DMS153 (cell line): ENCODE results near the gene SYT7.
A peak's percentile ranks its signal among the peaks of the same experiment; 100 is the strongest.

Experiments
- DNase-seq: peaks from one replicate; lab custom pipeline; 2025; lab: John Stamatoyannopoulos, UW

Gene SYT7

DNA sequence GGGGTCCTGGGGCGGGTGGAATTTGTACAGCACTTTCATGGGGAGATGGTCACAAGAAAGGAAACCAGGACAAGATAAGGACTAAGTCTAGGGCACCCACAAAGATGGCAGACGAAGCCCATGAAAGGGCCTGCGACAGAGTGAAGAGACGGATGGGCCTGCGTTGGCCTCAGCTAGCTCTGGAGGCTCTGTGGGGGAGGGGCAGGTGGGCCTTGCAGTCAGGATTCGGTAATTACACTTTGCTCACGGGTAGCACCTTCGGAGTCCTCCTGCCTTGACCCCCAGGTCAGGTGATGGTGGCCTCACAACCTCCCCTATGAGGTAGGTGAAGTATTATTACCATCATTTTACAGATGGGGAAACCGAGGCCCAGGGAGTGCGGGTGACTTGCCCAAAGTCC lies 65.2 kb downstream of the SYT7 start:
- DNase-seq, result no peak

DNA sequence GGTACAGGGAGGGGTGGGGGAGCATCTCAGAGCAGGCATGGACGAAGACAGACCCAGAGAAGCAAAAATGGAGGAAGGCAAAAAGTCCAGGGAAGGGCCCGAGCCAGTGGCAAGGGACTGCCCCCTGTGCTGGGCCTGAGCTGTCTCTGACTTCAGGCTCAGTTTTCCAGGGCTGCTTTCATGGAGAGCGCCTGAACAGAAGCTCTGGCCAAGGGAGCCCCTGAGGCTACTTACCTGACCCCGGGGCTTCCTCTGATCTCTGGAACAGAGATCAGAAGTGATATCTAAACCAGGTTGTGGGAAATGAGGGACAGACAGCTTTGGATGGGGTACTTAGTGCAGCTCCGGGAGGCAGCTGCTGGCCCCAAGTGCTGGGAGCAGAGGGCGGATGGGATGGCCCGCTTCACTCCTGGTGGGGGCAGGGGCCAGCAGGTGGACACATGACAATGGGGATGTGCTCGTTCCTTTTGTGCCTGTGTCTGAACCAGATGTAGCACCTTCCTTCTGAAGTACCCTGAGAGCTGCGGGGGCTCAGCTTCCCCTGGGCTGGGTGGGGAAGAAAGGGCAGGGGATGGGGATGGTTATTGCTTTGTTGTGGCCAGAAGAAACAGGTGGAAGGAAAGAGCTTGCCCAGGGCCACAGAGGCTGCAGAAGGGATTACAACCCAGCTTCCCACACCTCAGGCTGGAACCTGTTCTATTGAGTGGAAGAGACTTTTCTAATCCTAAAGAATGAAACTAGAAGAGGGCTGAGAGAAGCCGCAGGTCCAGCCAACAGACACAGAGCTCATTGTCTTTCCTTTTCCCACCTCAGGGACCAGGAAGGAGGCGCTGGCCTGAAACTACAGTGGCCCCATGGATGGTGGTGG lies 66.6 kb downstream of the SYT7 start:
- no peak for DNase-seq

DNA sequence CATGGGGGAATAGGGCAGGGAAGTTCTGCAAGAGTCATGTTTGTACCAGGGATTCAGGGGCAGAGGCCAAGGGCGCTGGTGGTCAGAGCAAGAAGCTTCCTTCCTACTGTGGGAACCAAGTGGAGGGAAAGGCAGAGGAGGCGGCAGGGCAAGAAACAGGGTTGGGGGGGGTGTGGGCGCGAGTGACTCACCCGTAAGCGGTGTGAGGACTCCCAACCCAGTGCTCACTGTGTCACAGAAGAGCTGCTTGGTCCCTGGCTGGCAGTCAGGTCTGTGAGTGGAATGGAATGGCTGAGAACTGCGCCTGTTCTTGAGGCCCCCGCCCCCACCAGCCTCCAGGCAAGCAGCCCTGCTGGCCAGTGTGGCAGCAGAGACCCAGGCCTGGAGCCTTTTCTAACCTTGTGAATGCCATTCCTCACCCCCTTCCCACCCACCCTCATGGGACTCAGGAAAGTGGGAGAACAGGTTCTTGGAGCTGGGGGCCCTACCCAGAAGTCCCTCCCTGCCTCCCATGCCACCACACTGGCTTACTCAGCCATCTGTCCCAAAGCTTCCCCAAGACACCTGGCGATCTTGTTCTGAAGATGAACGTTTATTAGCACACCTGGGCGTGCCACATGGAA lies 67.6 kb downstream of the SYT7 start:
- no peak for DNase-seq

DNA sequence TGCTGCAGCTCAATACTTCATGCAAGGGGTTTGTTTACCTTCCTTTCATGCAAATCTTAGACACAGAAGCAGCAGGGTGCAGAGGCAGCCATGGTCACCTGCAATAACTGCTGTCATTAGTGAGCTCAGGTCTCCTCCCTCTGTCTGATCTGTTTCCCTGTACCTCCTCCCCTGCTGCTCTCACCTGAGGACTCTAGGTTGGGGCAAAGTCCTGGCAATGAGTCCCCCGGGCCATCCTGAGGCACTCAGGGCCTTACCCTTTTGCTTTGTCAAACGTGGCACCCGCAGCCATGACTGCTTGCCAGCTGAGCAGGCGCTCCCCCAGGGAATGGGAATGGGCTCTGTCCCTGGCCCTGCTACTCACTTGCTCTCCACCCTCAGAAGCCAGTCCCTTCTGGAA lies 68.4 kb downstream of the SYT7 start:
- DNase-seq, result peak; percentile 71

DNA sequence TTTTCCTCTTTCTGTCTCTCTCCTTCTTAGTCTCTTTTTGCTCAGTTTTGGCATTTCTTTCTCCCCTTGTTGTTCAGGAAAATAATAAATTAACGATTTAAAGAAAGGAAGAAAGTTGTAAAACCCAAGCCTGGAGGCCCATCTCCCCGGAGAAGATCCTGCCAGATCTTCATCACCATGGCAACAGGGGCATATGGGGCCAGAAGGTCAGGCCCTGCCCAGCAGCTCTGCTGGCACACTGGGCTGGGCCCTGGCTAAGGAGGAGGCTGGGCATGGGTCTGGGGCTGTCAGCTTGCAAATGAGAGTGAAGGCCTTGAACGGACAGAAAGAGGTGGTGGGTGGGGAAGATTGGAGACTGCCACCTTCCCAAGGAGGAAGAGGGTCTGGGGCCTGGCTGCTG lies 69.5 kb downstream of the SYT7 start:
- no peak for DNase-seq

DNA sequence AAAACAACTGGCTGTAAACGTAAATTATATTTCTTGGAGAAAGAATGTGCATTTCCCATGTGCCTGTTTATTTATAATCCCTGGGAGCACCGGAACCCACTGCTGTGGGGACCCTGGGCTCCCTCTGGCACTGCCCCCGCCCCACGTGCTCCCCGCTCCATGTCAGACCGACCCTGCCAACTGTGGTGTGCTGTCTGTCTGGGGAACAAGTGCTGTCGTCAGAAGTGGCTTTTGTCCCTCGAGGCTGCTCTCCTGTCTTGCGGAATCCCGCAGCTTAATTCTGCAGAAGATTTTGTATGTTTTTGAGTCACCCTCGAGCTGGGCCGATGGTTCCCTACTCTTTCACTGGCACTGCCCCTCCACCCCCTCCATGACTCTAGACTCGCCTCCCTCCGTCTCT lies 69.9 kb downstream of the SYT7 start:
- DNase-seq, result no peak

DNA sequence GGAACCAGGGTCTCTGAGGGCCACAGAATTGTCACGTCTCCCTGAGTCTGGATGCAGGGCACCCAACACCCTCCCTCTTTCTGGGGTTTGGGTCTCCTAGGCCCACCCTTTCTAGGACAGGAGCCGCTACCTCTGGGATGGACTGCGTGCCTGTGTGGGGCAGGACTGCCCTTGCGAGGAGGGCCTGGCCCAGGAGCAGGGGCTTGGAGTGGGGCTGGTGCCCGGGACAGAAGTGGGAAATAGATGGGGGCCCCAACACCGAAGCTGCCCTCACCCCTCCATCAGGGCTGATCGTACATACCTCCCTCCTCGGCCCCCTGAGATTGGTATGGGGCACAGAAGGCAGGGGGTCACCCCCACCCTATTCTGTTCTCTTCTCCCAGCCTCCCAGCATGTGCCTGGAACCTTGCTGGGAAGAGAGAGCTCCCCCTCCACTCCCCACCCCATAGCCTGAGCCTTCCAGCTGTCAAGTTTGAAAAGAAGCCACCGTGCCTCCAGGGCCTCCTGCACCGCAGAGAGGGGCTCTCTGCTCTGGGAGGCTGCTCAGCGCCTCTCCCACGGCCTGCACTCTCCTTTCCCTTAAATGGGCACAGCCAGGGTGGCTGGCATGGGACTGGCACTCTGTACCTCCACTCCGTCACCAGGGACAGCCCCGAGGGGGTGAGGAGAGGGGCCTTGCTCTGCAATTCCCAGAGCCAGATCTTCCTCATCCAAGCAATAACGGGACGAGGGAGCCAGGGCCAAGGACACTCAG lies 70.5 kb downstream of the SYT7 start:
- no peak for DNase-seq

DNA sequence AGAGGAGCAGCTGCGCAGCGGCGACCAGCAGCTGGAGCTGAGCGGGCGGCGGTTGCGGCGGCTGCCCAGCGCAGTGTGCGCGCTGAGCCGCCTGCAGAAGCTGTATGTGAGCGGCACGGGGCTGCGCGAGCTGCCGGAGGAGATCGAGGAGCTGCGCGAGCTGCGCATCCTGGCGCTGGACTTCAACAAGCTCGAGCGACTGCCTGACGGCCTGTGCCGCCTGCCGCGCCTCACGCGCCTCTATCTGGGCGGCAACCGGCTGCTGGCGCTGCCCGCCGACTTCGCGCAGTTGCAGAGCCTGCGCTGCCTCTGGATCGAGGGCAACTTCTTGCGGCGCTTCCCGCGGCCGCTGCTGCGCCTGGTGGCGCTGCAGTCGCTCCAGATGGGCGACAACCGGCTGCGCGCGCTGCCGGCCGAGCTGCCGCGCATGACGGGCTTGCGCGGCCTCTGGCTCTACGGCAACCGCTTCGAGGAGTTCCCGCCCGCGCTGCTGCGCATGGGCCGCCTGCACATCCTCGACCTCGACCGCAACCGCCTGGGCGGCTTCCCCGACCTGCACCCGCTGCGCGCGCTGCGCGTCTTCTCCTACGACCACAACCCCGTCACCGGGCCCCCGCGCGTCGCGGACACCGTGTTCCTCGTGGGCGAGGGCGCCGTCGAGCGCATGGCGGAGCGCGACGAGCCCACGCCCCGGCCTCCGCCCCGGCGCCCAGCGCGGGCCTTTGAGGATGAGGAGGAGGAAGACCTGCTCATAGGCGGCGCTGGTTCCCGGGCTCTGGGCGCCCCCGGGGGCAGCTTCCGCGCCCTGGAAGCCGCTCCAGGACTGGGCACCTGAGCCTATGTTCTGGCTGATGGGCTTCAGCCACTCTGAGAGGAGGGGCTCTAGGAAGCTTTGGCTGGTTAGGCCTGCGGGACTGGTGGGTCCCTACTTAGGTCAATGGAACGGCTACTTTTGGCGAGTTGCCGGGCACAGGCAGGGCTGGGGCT lies 71.5 kb downstream of the SYT7 start:
- peak; percentile 84 for DNase-seq

DNA sequence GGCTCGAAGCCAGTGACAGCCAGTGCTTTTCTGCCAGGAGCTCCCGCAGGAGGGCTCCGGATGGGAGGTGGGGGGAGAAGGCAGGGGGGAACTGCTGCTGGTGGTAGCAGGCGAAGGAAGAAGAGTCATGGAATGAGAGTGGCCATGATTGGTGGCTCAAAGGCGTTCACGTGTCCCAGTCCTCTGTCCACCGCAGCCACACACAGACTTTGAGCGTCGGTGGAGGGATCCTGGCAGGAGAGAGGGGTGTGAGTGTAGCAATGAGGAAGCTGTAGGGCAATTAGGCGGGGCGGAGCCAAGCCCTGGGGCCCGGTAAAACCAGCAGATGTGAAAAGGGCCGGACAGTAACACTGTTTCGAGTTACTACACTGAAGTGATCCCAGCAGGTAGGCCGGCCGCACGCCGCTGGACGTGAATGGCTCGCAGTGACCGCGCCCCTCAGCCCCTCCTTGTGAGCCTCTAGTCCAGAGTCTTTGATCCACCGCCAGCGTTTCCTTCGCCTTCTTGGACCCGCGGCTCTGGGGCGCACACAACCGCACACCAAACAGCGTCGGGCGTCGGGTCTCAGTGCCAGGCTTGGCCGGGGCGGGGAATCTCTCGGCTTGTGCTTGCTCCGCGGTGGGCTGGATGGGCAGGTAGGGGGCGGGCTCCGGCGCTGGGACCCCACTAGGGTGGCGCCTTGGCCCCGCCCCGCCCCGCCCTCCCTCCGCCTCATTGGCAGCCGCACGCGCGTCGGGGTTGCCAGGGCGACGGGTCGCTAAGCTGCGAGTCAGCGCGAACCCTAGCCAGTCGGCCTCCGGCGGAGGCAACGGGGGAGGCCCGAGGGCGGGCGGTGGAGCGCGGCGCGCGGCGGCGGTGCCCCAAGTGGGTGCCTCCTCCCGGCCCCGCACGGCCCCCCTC lies 72.7 kb downstream of the SYT7 start, which contains the start of gene LRRC10B:
TSS of gene LRRC10B (plus strand) at position 788 of the 900 bp plus-strand sequence. CDS start 250 bp downstream, outside the sequence.
- peak; percentile 33 for DNase-seq

DNA sequence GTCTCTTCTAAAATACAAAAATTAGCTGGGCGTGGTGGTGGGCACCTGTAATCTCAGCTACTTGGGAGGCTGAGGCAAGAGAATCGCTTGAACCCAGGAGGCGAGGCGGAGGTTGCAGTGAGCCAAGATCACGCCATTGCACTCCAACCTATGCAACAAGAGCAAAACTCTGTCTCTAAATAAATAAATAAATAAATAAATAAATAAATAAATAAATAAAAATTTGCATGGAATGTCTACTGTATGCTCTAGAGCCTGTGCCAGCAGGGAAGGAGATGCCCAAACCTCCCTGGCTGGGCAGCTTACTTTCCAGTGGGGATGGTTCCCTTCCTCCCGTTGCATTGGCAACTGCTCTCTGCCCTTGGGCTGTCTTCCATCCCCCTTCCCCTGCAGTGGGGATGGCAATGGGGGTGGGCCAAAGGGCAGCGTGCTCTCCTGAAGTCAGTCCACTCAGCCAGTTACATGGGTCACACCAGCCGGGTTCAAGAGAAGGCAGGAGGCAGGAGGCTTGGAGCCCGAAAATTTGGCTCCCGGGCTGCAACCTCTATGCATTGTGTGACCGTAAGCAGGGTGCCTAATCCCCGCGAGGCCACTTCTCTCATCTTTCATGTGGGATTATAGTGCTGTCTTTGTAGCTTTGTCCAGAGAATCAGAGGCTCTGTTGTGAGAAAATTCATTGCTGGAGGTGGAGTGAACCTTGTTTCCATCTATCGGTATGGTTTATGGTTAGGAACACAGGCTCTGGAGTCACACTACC lies 73.7 kb downstream of the SYT7 start:
- no peak for DNase-seq

DNA sequence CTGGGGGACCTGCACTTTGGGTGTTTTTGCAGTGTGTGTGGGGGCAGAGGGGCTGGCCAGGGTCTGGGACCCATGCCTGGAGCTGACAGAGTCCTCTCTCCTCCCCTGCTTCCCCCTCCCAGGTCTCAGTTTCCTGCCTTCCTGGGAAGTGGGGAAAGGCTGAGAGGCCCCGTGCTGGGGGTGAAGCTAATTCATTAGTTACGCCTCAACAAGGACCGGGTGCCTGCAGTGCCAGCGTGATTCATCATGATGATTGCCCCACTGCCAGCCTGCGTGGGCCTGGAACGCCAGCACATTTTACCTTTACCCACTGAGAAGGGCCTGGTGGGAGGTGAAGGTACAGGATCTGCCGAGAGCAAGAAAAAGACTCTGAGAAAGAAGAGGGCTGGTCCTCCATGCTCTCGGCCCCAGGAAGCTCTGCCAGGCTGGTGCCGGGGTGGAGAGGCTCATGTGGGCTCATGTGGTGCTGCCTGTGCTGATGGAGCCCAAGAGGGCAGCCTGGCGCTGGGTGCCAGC lies 75.2 kb downstream of the SYT7 start:
- DNase-seq, result no peak

DNA sequence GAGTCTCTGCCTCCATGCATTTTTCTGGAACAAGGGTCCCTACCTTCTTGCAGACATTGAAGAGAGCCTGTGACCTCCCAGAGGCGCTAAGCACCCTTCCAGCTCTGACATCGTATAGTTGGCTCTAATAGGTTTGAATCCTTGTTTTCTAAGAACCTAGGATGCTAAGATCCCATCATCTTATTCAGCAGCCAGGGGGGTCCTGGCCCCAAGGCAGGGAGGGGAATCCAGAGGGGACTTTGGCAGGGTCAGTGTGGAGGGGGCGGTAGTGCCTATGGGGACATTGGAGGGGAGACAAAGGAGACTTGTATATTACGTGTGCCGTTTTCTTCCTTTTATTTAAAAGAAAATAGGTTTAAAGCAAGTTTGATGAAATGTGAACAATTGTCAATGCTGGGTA lies 75.8 kb downstream of the SYT7 start:
- DNase-seq, result no peak

DNA sequence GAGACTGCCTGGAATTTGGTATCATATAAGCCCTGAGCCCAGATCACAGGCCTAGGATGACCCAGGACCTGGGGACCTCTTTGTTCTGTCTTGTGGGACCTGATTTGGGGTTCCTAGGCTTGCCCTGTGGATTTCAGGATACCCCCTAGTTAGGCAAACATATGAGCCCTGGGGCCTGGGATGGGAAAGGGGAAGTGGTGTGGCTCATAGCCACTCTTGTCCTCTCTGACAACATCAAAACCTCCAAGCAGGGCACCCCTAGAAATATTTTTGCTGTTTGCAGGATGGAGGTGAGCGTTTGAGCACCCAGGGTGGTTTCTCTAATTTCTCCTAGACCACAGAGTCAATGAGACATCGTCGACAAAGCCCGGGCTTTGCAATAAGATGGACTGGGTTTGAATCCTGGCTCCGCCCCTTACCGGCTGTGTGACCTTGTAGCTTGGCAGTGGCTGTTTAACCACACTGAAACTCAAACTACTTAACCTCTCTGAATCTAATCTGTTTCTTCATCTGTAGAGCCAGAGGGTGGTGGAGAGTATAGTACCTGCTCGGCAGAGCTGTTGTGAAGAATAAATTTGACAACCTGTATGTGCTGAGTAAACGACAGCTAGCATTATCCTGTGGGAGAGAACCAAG lies 77.6 kb downstream of the SYT7 start:
- no peak for DNase-seq

DNA sequence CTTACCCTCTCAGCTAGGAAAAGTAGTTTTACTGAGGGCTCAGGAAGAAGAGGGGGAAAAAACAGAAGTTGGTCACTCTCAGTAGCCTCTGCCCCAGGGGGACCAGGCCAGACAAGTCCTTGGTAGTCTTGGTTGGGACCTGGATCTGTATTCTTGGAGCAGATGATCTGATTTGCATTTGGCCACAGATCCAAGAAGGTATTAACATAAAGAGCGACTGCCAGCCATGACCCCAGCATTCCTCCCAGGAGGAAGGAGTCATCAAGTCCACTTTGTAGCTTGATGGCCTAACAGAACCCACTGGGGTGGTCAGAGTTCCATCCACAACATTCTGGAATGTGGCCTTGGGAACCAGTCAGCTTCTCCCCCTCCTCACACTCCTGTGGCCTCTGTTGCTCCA lies 78.4 kb downstream of the SYT7 start:
- DNase-seq, result no peak

DNA sequence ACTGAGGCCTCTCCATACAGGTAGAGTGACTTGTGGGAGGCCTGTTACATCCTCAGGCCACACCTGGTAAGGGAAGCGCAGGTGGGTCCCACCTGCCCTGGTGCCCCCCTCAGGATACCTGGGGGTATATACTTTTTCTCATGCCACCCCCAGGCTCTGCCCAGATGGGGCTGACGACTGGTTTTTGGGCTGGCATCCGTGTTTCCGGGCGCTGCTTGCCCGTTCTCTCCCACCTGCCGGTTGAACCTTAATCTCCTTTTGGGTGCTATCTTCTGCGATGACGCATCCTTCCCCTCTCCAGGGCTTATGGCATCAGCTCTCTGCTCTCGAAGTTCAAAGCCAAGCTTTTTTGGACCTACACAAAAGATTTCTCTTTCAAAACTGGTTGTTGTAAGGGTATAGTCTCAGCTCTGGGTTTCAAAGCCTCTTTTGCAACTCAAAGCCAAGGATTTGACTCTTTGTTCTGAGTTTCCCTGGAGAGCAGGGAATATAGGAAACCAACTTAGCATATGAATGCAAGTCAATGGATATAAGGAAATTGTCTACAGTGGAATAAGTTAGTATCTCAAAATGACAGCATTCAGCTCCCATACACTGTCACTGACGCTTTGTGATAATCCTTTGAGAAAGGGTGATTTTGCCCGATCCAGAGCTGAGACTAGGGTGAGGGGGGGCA lies 80.9 kb downstream of the SYT7 start:
- no peak for DNase-seq

DNA sequence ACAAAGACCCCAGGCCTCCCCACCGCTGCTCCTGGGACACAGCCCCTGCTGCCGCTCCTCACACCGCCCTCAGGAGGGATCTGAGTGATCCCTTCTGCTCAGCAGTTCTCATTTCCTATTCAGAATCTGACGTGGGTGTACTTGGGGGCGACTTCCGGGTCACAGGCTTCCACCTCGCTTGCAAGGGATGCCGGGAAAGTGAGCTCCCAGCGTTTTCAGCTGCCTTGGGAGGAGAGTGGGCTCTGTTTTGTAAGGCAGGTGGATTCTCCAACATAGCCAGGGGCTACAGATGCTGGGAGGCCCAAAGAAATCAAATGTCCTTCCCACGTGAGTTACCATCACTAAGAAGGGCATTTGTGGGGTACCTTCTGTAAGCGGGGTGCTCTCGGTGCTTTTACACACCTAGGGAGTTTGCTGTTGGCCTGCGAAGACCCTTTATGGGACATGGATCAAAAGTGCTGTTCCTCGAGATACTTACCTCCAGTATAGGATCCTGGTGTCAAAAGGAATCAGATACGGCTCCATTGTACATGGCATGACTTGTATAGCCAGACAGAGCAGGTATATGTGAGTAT lies 82.0 kb downstream of the SYT7 start:
- DNase-seq, result no peak

DNA sequence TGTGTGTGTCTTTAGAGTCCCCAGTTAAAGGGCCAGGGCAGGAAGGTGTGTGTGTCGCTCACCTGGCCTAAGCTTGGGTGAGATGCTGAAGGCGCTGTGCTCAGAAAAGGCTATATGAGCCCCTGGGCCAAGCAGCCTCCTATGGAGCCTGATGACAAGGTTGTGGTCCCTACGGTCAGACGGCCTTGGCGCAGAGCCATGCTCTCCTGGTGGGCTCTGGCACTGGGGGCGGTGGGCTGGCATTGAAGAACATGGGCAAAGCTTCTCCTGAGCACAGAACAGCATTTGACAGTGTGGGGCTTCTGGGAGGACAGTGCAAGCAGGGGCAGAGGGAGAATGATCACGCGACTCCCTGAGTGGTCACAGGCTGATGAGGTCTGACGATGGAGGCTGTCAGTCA lies 83.0 kb downstream of the SYT7 start:
- DNase-seq, result no peak

DNA sequence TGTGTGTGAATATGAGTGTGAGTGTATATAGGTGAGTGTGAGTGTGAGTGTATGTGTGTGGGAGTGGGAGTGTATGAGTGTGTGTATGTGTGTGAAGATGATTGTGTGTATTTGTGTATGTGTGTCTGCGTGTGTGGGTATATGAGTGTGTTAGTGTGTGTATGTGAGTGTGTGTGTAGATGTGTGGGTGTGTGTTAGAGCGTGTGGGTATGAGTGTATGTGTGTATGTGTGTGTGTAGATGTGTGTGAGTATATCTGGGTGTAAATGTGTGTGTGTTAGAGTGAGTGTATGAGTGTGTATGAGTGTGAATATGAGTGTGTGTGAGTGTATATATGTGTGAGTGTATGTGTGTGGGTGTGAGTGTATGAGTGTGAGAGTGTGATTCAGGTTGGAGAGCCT lies 83.4 kb downstream of the SYT7 start:
- DNase-seq, result no peak
